HG03135 (cell line): ENCODE data around the gene ATOH8.

Experiments used
- ATAC-seq: cut with Tn5 transposase; IDR thresholded peaks from one replicate; pipeline ENCODE4 v1.9.1; 2021; ENCODE audit warnings: mild to moderate bottlenecking, moderate library complexity; ENCODE audit not compliant: unreplicated experiment

Gene ATOH8

GRCh38 chr2:85718009-85718391, 35.8 kb upstream of the ATOH8 start:
- ATAC-seq, result no peak

GRCh38 chr2:85718885-85719492, 34.8 kb upstream of the ATOH8 start:
- ATAC-seq, result no peak

- ATAC-seq, result no peak
These were observed 34.1 kb upstream of the ATOH8 start for GRCh38 chr2:85719609-85720240.

DNA sequence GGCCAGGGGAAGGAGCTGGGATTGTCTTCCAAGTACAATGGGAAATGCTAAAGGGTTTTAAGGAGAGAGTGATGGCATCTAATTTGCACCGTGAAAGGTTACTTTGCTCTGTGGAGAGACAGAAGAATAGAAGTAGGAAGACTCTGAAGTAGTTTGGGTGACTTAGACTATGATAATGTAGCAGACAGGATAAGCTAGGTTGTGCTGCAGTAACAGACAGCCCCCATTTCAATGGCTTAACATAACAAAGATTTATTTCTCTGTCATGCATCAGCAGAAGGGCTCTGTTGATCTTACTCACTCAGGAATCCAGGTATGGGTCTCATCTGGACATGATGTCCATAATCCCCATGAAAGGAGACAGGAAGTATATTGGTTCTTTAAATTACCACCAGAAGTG, 33.3 kb upstream of the ATOH8 start:
- ATAC-seq, result no peak

GRCh38 chr2:85721641-85722040, 32.1 kb upstream of the ATOH8 start:
- ATAC-seq, result no peak

DNA sequence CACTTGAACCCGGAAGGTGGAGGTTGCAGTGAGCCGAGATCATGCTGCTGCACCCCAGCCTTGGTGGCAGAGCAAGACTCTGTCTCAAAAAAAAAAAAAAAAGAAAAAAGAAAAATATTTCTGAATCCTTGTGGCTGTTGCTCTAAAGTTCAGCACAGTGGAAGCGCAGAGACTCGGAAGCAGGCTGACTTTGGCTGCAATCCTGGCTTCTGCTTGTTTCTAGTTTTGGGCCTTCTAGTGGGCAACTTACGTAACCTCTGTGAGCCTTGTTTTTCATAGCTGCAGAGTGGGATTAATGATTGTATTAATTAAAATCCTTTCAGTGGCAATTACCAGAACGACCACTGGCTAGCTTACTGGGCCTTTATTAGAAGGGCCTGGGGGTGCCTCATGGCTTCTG, 31.3 kb upstream of the ATOH8 start:
- ATAC-seq, result no peak

- ATAC-seq, result no peak
These were observed 30.0 kb upstream of the ATOH8 start for GRCh38 chr2:85723707-85724360.

GRCh38 chr2:85724731-85725181, 29.0 kb upstream of the ATOH8 start:
- ATAC-seq, result no peak

DNA sequence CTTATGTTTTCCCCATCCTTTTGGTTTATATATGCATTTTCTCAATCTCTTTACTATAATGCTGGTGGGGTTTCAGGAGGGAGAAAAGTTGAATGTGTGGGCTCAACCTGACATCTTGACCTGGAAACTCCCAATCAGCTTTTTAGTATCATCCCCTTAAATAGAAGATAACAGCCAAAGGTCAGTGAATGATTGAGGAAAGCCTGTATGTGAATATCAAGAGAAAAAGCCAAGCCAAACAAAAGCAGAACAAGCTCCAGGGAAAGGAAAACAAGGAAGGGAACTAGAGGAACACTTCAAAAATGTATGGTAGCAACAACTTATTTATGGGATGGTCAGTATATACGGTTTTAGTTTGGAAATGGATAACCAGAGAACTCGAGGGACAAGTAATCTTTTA, 28.3 kb upstream of the ATOH8 start:
- no peak for ATAC-seq

- no peak for ATAC-seq
These were observed 26.0 kb upstream of the ATOH8 start for GRCh38 chr2:85727798-85728197.

- ATAC-seq, result no peak
These were observed 25.4 kb upstream of the ATOH8 start for GRCh38 chr2:85728342-85728741.

- peak; percentile 83 for ATAC-seq
These were observed 24.6 kb upstream of the ATOH8 start for GRCh38 chr2:85728883-85729824.

GRCh38 chr2:85729825-85730510, 23.8 kb upstream of the ATOH8 start:
- ATAC-seq, result no peak

DNA sequence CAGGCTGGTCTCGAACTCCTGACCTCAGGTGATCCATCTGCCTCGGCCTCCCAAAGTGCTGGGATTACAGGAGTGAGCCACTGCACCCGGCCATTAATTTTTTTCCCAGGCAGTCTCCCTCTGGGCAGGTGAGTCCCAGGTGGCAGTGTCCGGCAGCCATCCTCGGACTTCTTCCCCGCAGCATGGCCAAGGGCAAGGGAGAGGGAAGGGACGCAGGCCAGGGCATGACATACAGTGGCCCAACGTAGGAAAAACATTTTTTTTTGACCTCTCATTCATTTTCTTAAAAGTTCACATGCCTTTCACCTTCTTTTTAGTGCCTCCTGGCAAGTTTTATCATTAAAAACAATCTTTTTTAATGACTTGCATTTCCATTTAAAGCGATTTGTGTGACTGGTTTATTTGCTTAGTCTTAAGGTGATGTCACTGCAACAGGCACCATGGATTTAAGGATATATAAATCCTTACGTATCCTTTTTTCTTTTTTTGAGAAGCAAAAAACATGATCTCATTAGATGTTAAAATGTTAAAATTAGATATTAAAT, 23.0 kb upstream of the ATOH8 start:
- no peak for ATAC-seq

- ATAC-seq, result no peak
These were observed 22.2 kb upstream of the ATOH8 start for GRCh38 chr2:85731606-85732005.

- ATAC-seq, result no peak
These were observed 21.2 kb upstream of the ATOH8 start for GRCh38 chr2:85732467-85733120.

- no peak for ATAC-seq
These were observed 20.4 kb upstream of the ATOH8 start for GRCh38 chr2:85733121-85733960.

GRCh38 chr2:85734015-85734414, 19.8 kb upstream of the ATOH8 start:
- no peak for ATAC-seq
